NCI-H1930 (cell line): Measurements from ENCODE around the gene CRIP1.

Source experiments
- DNase-seq, 2 experiments: peaks; one replicate each; lab custom pipeline; 2025; lab: John Stamatoyannopoulos, UW

The CRIP1 gene

GRCh38 chr14:105450864-105451720 lies 35.6 kb upstream of the CRIP1 start:
- DNase-seq, result no peak

DNA sequence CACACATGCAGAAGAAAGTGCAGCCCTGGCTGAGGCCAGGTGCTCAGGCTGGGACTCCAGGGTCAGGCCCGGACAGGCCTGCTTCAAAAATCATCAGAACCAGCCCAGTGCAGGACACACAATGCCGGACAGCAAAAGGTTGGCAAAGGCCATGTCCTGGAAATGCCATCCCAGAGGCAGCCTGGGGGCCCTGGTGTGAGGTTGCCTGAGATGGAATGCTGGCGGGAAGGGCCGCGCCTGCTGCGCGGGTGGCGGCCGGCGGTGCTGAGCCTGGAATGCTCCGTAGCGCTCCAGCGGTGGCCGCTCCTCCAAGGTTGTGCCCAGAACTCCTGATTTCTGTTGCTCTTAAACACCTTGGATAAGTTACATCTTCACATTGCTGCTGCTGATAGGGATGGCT lies 33.7 kb upstream of the CRIP1 start:
- DNase-seq, result no peak

DNA sequence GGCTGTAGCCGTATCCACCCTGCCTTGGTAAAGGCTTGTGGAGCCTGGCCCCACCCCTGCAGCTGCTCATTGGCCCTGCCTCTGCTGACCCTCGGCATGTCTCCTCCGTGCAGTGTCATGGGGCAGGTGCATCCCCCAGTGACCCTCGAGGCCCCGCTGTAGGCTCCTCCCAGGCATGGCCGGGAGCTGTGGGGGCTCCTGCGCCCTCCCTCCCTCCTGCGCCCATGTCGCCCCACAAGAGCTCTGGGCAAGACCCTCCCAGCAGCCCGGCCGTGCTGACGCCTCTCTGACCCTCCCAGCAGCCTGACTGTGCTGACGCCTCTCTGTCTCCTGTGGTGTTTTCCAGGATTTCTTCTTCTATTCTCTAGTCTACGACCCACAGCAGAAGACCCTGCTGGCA lies 32.8 kb upstream of the CRIP1 start:
- no peak for DNase-seq

DNA sequence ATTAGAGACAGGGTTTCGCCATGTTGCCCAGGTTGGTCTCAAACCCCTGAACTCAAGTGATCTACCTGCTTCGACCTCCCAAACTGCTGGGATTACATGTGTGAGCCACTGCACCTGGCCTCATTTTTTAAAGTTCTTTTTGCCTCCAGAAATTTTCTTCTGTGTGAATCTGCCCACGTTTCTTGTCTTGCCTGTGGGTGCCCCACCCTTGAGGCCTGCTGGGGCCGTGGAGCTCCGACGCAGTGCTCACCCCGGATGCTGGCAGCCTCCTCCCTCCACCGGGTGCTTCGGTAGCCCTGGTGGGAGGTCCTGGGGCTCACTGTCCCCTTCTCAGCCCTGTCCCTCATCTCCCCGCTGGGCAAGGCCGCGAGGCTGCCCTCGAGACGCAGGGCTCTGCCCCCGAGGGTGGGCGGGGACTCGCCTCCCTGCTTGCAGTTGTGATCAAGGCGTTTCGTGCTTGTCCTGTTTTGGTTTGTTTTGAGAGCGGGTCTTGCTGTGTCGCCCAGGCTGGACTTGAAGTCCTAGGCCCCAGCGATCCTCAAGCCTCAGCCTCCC lies 31.5 kb upstream of the CRIP1 start:
- no peak for DNase-seq

GRCh38 chr14:105455766-105456660 lies 30.7 kb upstream of the CRIP1 start:
- no peak for DNase-seq

GRCh38 chr14:105456736-105457617 lies 29.7 kb upstream of the CRIP1 start:
- no peak for DNase-seq

DNA sequence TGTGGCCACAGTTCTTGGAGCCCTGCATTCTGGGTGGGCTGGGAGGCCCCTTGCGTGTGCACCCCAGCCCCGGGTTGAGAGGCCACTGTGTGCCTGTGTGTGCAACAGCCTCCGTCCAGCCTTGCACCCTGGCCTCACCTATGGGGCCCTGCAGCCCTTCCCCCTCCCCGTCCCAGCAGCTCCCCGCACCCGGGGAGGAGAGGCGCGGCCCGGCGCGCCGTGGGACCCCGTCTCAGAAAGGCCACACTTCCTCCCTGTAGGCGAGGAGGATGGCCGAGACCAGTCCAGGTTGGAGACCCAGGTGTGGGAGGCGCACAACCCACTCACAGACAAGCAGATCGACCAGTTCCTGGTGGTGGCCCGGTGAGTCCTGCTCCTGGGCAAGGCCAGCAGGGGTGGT lies 28.7 kb upstream of the CRIP1 start:
- DNase-seq, result no peak

GRCh38 chr14:105458571-105458970 lies 28.1 kb upstream of the CRIP1 start:
- DNase-seq, result no peak

GRCh38 chr14:105460116-105460515 lies 26.6 kb upstream of the CRIP1 start:
- DNase-seq, result no peak

DNA sequence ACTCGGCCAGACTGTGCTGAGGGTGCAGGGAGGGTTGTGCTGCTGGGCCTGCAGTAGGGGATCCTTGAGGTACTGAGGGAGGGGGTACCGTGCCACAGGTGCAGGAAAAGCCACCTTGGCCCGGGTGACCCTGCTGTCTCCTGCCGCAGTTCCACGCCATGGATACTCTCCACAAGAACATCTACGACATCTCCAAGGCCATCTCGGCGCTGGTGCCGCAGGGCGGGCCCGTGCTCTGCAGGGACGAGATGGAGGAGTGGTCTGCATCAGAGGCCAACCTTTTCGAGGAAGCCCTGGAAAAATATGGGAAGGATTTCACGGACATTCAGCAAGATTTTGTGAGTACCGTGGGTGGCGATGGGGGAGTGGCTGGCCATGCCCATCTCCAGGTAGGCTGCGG lies 26.1 kb upstream of the CRIP1 start:
- no peak for DNase-seq

- DNase-seq, result no peak
Observed at GRCh38 chr14:105461903-105462302, 24.8 kb upstream of the CRIP1 start.

GRCh38 chr14:105464501-105464900 lies 22.2 kb upstream of the CRIP1 start:
- DNase-seq, result no peak

DNA sequence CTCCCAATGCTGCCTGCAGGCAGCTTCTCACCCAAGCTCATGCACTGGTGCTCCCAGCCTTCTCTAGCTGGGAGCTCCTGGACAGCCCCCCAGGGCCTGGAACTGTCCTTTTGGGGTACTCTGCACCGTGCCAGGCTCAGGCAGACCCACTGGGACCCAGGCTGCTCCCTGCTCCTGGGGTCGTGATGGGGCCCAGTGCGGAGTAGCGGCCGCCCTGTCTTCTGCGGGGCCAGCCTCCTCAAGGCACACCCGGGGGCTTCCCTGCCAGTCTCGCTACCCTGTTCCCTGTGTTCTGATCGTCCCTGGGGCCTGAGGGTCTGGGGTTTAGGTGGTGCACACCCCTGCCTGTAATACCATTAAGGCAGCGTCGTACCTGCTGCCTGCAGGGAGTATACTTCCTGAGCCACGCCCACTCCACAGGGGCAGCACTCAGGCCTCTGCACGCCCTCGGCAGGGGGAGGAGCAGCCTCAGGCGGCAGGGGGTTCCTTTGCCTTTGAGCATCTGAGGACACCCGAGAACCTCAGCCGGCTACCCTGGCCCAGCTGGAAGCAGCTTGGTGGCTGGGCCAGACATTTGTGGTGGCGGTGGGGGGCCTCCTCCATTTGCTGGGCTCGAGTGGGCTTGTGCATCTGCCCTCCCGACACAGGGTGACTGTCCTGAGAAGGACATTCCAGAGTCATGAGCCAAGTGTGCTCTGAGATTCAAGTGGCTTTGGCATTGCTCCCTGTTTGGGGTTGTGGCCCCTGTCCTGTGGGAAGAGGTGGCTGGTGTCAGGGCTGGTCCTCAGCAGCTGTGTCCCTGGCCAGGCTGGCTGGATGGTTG lies 21.3 kb upstream of the CRIP1 start:
- no peak for DNase-seq

GRCh38 chr14:105466531-105467248 lies 20.0 kb upstream of the CRIP1 start:
- no peak for DNase-seq

DNA sequence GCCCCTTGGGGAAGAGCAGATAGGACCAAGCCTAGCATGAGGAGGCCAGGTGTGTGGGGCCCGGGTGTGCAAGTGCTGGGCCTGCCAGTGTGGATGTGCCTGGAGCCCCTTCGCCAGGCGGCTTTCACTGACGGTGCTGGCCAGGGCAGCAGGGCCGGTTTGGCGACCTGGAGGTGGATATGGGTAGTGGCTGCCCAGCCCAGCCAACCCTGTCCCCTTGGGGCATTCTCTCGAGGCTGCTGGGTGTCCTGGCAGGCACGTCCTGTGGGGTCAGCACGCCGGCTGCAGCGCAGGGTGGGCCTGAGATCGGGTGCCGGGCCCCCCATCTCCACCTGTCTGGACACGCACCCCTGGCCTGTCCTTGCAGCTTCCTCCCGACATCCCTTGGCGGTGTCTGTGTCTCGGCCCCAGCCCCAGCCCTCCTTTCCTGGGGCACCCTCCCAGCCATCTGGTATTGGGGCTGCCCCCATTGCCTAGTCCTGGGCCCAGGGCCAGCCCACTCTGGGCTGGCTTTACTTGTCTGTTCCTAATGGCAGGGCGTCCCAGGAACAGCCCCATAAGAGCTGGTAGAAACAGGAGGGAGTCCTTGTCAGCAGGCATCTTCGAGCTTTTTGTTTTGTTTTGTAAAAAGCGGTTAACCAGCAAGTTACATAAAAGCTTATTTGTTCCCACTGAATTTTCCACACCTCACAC lies 19.3 kb upstream of the CRIP1 start:
- no peak for DNase-seq

DNA sequence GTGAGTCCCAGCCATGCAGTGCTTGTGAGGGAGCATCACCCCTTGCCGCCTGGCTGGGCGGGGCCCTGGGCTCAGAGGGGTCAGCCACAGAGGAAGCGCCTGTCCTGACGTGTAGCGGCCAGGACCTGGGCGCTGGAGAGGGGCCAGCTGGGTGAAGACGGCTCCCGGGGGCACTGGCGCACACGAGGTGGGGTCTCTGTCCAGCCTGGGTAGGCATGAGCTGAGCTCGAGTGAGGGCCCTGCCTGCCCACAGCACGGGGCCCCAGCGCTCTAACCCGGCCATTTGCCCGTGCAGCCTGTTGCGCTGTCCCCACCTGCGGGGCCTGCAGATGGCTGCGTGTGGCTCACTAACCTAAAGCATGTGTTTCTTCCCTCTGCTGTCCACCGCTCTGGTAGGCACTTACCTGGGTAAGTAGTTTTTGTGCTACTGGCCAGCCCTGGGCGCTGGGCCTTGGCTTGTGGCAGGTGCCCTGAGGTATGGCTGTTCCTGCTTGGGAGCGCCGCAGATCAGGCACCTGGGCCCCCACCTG lies 18.7 kb upstream of the CRIP1 start:
- DNase-seq, result no peak

- DNase-seq, result no peak
Observed at GRCh38 chr14:105468621-105469241, 18.0 kb upstream of the CRIP1 start.

DNA sequence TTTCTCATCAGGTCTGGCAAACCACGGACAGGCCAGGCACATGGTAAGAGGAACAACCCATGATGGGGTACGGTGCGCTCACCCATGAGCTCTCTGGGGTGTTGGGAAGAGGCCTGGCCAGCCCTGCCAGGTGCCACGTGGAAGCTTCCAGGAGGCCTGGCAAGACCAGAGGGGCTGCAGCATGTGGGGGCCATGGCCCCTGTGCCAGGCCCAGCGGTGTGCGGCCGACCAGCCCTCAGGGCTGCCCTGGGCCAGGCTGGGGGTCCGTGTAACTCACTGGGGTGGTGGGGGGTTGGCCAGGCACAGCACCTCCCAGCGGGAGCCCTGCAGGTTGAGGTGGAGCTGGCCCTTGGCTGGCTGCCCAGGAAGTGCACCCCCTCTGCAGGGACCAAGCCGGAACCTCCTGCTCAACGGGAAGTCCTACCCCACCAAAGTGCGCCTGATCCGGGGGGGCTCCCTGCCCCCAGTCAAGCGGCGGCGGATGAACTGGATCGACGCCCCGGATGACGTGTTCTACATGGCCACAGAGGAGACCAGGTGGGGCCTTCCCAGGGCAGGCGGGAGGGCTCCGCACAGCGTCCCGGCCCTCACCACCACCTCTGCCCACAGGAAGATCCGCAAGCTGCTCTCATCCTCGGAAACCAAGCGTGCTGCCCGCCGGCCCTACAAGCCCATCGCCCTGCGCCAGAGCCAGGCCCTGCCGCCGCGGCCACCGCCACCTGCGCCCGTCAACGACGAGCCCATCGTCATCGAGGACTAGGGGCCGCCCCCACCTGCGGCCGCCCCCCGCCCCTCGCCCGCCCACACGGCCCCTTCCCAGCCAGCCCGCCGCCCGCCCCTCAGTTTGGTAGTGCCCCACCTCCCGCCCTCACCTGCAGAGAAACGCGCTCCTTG lies 17.0 kb upstream of the CRIP1 start:
- no peak for DNase-seq
